H1 (cell line): ENCODE results near the gene RNF126. TPM values are rescaled to one million over a fixed set of nuclear protein-coding genes. Genes with fewer than 3 reads are reported as not detected.

Experiments used
- CTCF ChIA-PET: fragments of 300-600 bp; sonication (Branson Sonifier 250); formaldehyde crosslinking; loops from one replicate; lab custom pipeline; 2021; ENCODE audit not compliant: partially characterized antibody; lab: Charles Lee
- POLR2A ChIA-PET: fragments of 300-600 bp; sonication (Branson Sonifier 250); formaldehyde crosslinking; loops from one replicate; lab custom pipeline; 2021; ENCODE audit warnings: inconsistent platforms; ENCODE audit not compliant: partially characterized antibody; lab: Charles Lee
- DNase-seq, 2 experiments: peaks; one replicate each; pipeline versions ENCODE4 v3.0.0 to v3.0.0-alpha.2; 2010 to 2022; ENCODE audit warnings: low spot score in 2 of 2, low read depth in 1 of 2, mixed read lengths in 1 of 2
- FAIRE-seq: peaks from 2 replicates; lab custom pipeline; 2011; peaks lifted over from hg19 to GRCh38; lab: Jason Lieb, UNC
- H2AFZ ChIP-seq: 2 replicates; pipeline ENCODE4 v1.8.1; 2012; ENCODE audit warnings: low read length, inconsistent platforms
- H2AK5ac ChIP-seq: 2 replicates; pipeline ENCODE4 v1.6.1; 2013; ENCODE audit warnings: low read depth, low read length
- H2BK120ac ChIP-seq: replicated peaks from 2 replicates; pipeline ENCODE3; 2013; ENCODE audit warnings: low read depth, low read length, inconsistent platforms
- H2BK12ac ChIP-seq: 2 replicates; pipeline ENCODE4 v1.6.1; 2013; ENCODE audit warnings: low read depth, low read length
- H2BK15ac ChIP-seq: 2 replicates; pipeline ENCODE4 v1.6.1; 2013; ENCODE audit warnings: low read length
- H2BK20ac ChIP-seq: 2 replicates; pipeline ENCODE4 v1.6.1; 2013; ENCODE audit warnings: low read length
- H2BK5ac ChIP-seq: 2 replicates; pipeline ENCODE4 v1.6.1; 2013; ENCODE audit warnings: low read depth, low read length
- H3K14ac ChIP-seq: 2 replicates; pipeline ENCODE4 v1.6.1; 2013; ENCODE audit warnings: inconsistent platforms; ENCODE audit not compliant: insufficient read length
- H3K18ac ChIP-seq: 2 replicates; pipeline ENCODE4 v1.6.1; 2013; ENCODE audit warnings: low read length; ENCODE audit errors: extremely low read depth
- H3K23ac ChIP-seq: 2 replicates; pipeline ENCODE4 v1.6.1; 2013; ENCODE audit warnings: inconsistent platforms; ENCODE audit not compliant: insufficient read length
- H3K23me2 ChIP-seq: 2 replicates; pipeline ENCODE4 v1.6.1; 2013; ENCODE audit warnings: low read depth, low read length
- H3K27ac ChIP-seq: 2 replicates; pipeline ENCODE4 v1.6.1; 2011; ENCODE audit warnings: low read depth, low read length, inconsistent platforms
- H3K27me3 ChIP-seq, 4 experiments: replicated peaks in 1 of 4; 1 replicate in 1 of 4; 2 replicates in 3 of 4; pipeline versions ENCODE4 v1.6.1 to v1.8.1; 2011 to 2013; ENCODE audit warnings: low read length in 3 of 4, mild to moderate bottlenecking in 3 of 4, inconsistent platforms in 2 of 4, mixed read lengths in 2 of 4, moderate library complexity in 1 of 4; ENCODE audit not compliant: control insufficient read depth in 3 of 4, insufficient read depth in 3 of 4; ENCODE audit errors: extremely low read depth in 1 of 4
- H3K36me3 ChIP-seq, 4 experiments: 2 replicates each; pipeline versions ENCODE4 v1.6.1 to v1.8.1; 2011 to 2013; ENCODE audit warnings: mild to moderate bottlenecking in 4 of 4, low read length in 3 of 4, moderate library complexity in 2 of 4, control low read depth in 1 of 4, inconsistent platforms in 1 of 4; ENCODE audit not compliant: insufficient read depth in 4 of 4, control insufficient read depth in 2 of 4
- H3K4ac ChIP-seq: replicated peaks from 2 replicates; pipeline ENCODE3; 2013; ENCODE audit warnings: low read length, low read depth, mixed read lengths, inconsistent platforms; ENCODE audit not compliant: insufficient read length
- H3K4me1 ChIP-seq, 4 experiments: replicated peaks in 1 of 4; 1 replicate in 1 of 4; 2 replicates in 3 of 4; pipeline versions ENCODE4 v1.6.1 to v1.8.1; 2011 to 2013; ENCODE audit warnings: low read length in 3 of 4, inconsistent platforms in 2 of 4, mixed read lengths in 1 of 4; ENCODE audit not compliant: insufficient read depth in 4 of 4, control insufficient read depth in 3 of 4
- H3K4me2 ChIP-seq, 2 experiments: 2 replicates each; pipeline versions ENCODE4 v1.6.1 to v1.8.1; 2011 to 2013; ENCODE audit warnings: low read depth in 2 of 2, low read length in 2 of 2, control low read depth in 1 of 2, inconsistent platforms in 1 of 2, mild to moderate bottlenecking in 1 of 2; ENCODE audit not compliant: insufficient read depth in 1 of 2
- H3K4me3 ChIP-seq, 4 experiments: fragments of 200-600, 300-600 bp in 1 of 4; sonication (generic), shearing (Covaris generic), sonication (Bioruptor Twin) in 1 of 4; 2 replicates each; pipeline versions ENCODE4 v1.5.1 to v1.8.1; 2011 to 2016; ENCODE audit warnings: low read length in 4 of 4, low read depth in 3 of 4, control low read depth in 2 of 4, inconsistent platforms in 2 of 4, mild to moderate bottlenecking in 2 of 4, mixed read lengths in 1 of 4, moderate library complexity in 1 of 4; ENCODE audit not compliant: insufficient read depth in 2 of 4; ENCODE audit errors: extremely low read depth in 1 of 4
- H3K56ac ChIP-seq: replicated peaks from 2 replicates; pipeline ENCODE3; 2013; ENCODE audit warnings: low read depth, mild to moderate bottlenecking, mixed read lengths, low read length, inconsistent platforms; ENCODE audit not compliant: insufficient read length
- H3K79me1 ChIP-seq: 2 replicates; pipeline ENCODE4 v1.6.1; 2013; ENCODE audit warnings: low read depth, low read length, control low read depth
- H3K79me2 ChIP-seq, 2 experiments: 2 replicates each; pipeline versions ENCODE4 v1.6.1 to v1.8.1; 2012 to 2013; ENCODE audit warnings: low read length in 2 of 2, mild to moderate bottlenecking in 2 of 2, inconsistent platforms in 1 of 2; ENCODE audit not compliant: insufficient read depth in 2 of 2, control insufficient read depth in 1 of 2
- H3K9ac ChIP-seq, 4 experiments: replicated peaks in 1 of 4; 1 replicate in 1 of 4; 2 replicates in 3 of 4; pipeline versions ENCODE4 v1.6.1 to v1.8.1; 2011 to 2013; ENCODE audit warnings: low read depth in 3 of 4, low read length in 3 of 4, control low read depth in 2 of 4, mild to moderate bottlenecking in 2 of 4, moderate library complexity in 2 of 4, inconsistent platforms in 1 of 4; ENCODE audit errors: extremely low read depth in 1 of 4
- H3K9me3 ChIP-seq, 2 experiments: 2 replicates each; pipeline versions ENCODE4 v1.6.1 to v1.8.1; 2012 to 2013; ENCODE audit warnings: mild to moderate bottlenecking in 2 of 2, moderate library complexity in 2 of 2, control low read depth in 1 of 2, inconsistent platforms in 1 of 2, low read depth in 1 of 2, low read length in 1 of 2, mixed read lengths in 1 of 2; ENCODE audit not compliant: insufficient read depth in 2 of 2
- H4K20me1 ChIP-seq, 2 experiments: replicated peaks in 1 of 2; 2 replicates each; pipeline versions ENCODE3 to v1.8.1; 2011 to 2013; ENCODE audit warnings: inconsistent platforms in 2 of 2, low read length in 2 of 2, mild to moderate bottlenecking in 1 of 2; ENCODE audit not compliant: insufficient read depth in 2 of 2, control insufficient read depth in 1 of 2
- H4K5ac ChIP-seq: 2 replicates; pipeline ENCODE4 v1.6.1; 2013; ENCODE audit warnings: low read length, low read depth, mixed read lengths, inconsistent platforms; ENCODE audit not compliant: insufficient read length
- H4K8ac ChIP-seq: 2 replicates; pipeline ENCODE4 v1.8.0; 2013; ENCODE audit warnings: mild to moderate bottlenecking, moderate library complexity, low read length, inconsistent platforms; ENCODE audit not compliant: insufficient read depth; ENCODE audit errors: extremely low read depth
- H4K91ac ChIP-seq: replicated peaks from 2 replicates; pipeline ENCODE3; 2013; ENCODE audit warnings: low read length, mixed read lengths, inconsistent platforms; ENCODE audit not compliant: insufficient read length
- CBX5 ChIP-seq: fragments of 300-800, 300-1000 bp; sonication (generic); IDR thresholded peaks from 2 replicates; pipeline ENCODE4 v1.7.1; 2016; ENCODE audit warnings: antibody characterized with exemption, low read length, low read depth
- EP300 ChIP-seq, 2 experiments: IDR thresholded peaks; 1 replicate in 1 of 2; 2 replicates in 1 of 2; pipeline ENCODE4 v1.6.1; 2011 to 2012; ENCODE audit warnings: low read depth in 2 of 2, low read length in 2 of 2, mild to moderate bottlenecking in 2 of 2, borderline replicate concordance in 1 of 2, inconsistent platforms in 1 of 2, moderate library complexity in 1 of 2
- POU5F1 ChIP-seq: IDR thresholded peaks from 2 replicates; pipeline ENCODE4 v1.6.1; 2011; ENCODE audit warnings: low read depth, mild to moderate bottlenecking, low read length, moderate library complexity
- RBBP5 ChIP-seq: IDR thresholded peaks from 2 replicates; pipeline ENCODE4 v1.7.1; 2012; ENCODE audit warnings: low read depth, mild to moderate bottlenecking, inconsistent platforms, low read length, moderate library complexity, borderline replicate concordance
- SIN3A ChIP-seq, 2 experiments: IDR thresholded peaks in 1 of 2; conservative IDR thresholded peaks in 1 of 2; 2 replicates each; pipeline ENCODE4 v1.6.1; 2011 to 2012; ENCODE audit warnings: low read length in 2 of 2, improper control_type of control experiment in 1 of 2, low read depth in 1 of 2, mild to moderate bottlenecking in 1 of 2
- YY1 ChIP-seq: IDR thresholded peaks from 2 replicates; pipeline ENCODE4 v1.6.1; 2011; ENCODE audit warnings: low read depth, mild to moderate bottlenecking, low read length
- ZNF274 ChIP-seq: IDR thresholded peaks from 2 replicates; pipeline ENCODE4 v1.7.0; 2012; ENCODE audit warnings: low read length, borderline replicate concordance; ENCODE audit errors: extremely low read depth
- WGBS, 2 experiments: shearing (Covaris generic) in 1 of 2; methylation state at CpG; one replicate each; pipeline versions ENCODE4 v1.1.6 to v1.1.7; 2013 to 2015; ENCODE audit warnings: low lambda C conversion rate in 2 of 2, mixed read lengths in 2 of 2, inconsistent platforms in 1 of 2, low coverage in 1 of 2, missing lambda C conversion rate in 1 of 2; ENCODE audit not compliant: insufficient replicate concordance in 2 of 2, insufficient coverage in 1 of 2, insufficient read length in 1 of 2; ENCODE audit errors: extremely low coverage in 1 of 2, missing lambda C conversion rate in 1 of 2; 5-methylcytosine and 5-hydroxymethylcytosine counted together
- polyA plus RNA-seq, 7 experiments: library from polyadenylated mRNA; depleted of rRNA in 3 of 7; stranded (reverse) in 5 of 7; unstranded in 2 of 7; fragments of >200 nt in 5 of 7; fragments of 200-250 nt in 2 of 7; gene quantifications; 1 replicate in 5 of 7; 2 replicates in 1 of 7; 4 replicates in 1 of 7; pipeline versions ENCODE4 v1.2.1 to v1.2.3, GENCODE V29; 2011 to 2013; ENCODE audit warnings: missing spikeins in 2 of 7, mixed read lengths in 2 of 7
- total RNA-seq: library from RNA; stranded (reverse); fragmentation: NEBNext Ultra II Directional; extraction: Animal tissue kit (Norgen Biotek cat#: 25700); gene quantifications from 2 replicates; pipeline ENCODE4 v1.2.1, GENCODE V29; 2021

RNF126 gene
- total and polyA plus RNA-seq, 2 of the 8 experiments (the other 6 are each of a cell fraction or from before 2014, with no cell fraction given) = 21.8 to 68.0 TPM

GRCh38 chr19:625257-625656 lies 37.8 kb downstream of the RNF126 start:
- CTCF ChIA-PET = interaction anchor here (0.9 to 4.4 kb wide), 4 partner anchors 16 to 40 kb away, joined by 3 to 26 read pairs (median 8); no protein-coding TSS in a partner anchor
- 93% methylated on average over 5 of the region's 5 CpGs; no CpG with 5 or more reads in 1 of the 2 experiments for WGBS, 2 experiments
- peaks cover 2 to 44% (median 24%) of the 10 kb centered on the region in 4 experiments for H3K36me3 ChIP-seq

More at GRCh38 chr19:625257-625656, 37.8 kb downstream of the RNF126 start:
- no peak overlapping the region for H2BK5ac ChIP-seq
- H3K4me3 ChIP-seq = no peak overlapping the region
- no peak overlapping the region; the same call in 1 of the 2 replicates for H4K8ac ChIP-seq
- no peaks in the 10 kb centered on the region for H3K23me2 ChIP-seq
- no peaks in the 10 kb centered on the region; a peak in 1 of 4 replicates for H3K79me2 ChIP-seq
- H2BK15ac ChIP-seq = no peak overlapping the region
- no peak overlapping the region for H2AFZ ChIP-seq
- POLR2A ChIA-PET = interaction anchor here (1.2 to 1.4 kb wide), 2 partner anchors 38 to 51 kb away, joined by 3 to 4 read pairs; partner anchors contain the start of gene RNF126
- no peak overlapping the region for H3K27ac ChIP-seq
- no peak overlapping the region for H2BK20ac ChIP-seq
- H2BK120ac ChIP-seq = no peak overlapping the region
- no peaks in the 10 kb centered on the region for H3K27me3 ChIP-seq
- H3K23ac ChIP-seq = no peak overlapping the region
- no peak overlapping the region for H3K18ac ChIP-seq
- no peak for DNase-seq
- no peaks in the 10 kb centered on the region; a peak in 1 of 7 replicates for H3K4me1 ChIP-seq
- no peak overlapping the region for H3K14ac ChIP-seq
- TF ChIP-seq ZNF274 (no peak), SIN3A (conservative IDR thresholded peaks at IDR 0.05 in 1 of 2, IDR thresholded peaks at IDR 0.05 in 1 of 2; ENCODE audit: low read depth in 1 of 2, low read length in 2 of 2) (no peak), EP300 (IDR thresholded peaks at IDR 0.05; ENCODE audit: borderline replicate concordance in 1 of 2, low read depth in 2 of 2, low read length in 2 of 2) (no peak), POU5F1 (no peak), RBBP5 (no peak), CBX5 (no peak), YY1 (no peak)
- H3K4me2 ChIP-seq = no peak overlapping the region
- no peak overlapping the region for H2BK12ac ChIP-seq
- H3K79me1 ChIP-seq = peaks cover 3% of the 10 kb centered on the region
- no peak overlapping the region for H3K9ac ChIP-seq
- peaks cover 7 to 14% of the 10 kb centered on the region in 2 experiments for H4K20me1 ChIP-seq
- H3K9me3 ChIP-seq = no peaks in the 10 kb centered on the region
- no peak overlapping the region for H4K91ac ChIP-seq
- H3K56ac ChIP-seq = no peak overlapping the region
- FAIRE-seq = no peak
- H2AK5ac ChIP-seq = no peak overlapping the region
- no peak overlapping the region for H4K5ac ChIP-seq
- no peak overlapping the region for H3K4ac ChIP-seq
